IMR-90 (cell line): ENCODE data around the gene DPF3. TPM values are rescaled to one million over a fixed set of nuclear protein-coding genes. Genes with fewer than 3 reads are reported as not detected.
A peak's percentile ranks its signal among the peaks of the same experiment; 100 is the strongest.

Source experiments
- ATAC-seq: fragments of 200-7000 bp; cut with Tn5 transposase; 2 replicates; pipeline ENCODE4 v1.9.1; 2020; ENCODE audit warnings: low read depth, mild to moderate bottlenecking, moderate library complexity
- BruUV-seq: library from RNA; stranded (reverse); fragments of 400-500 nt; replicated peaks from 2 replicates; lab custom pipeline; 2021; lab: Mats Ljungman, UMichigan
- CTCF ChIA-PET: fragments of 300-600 bp; formaldehyde crosslinking; extraction: SDS; loops from one replicate; lab custom pipeline; 2021; ENCODE audit warnings: antibody characterized with exemption; lab: Yijun Ruan, JAX
- POLR2A ChIA-PET: fragments of 300-600 bp; sonication (Branson Sonifier 250); formaldehyde crosslinking; loops from one replicate; lab custom pipeline; 2022; ENCODE audit warnings: antibody characterized with exemption; ENCODE audit not compliant: unreplicated experiment; lab: Charles Lee
- DNase-seq: peaks from one replicate; pipeline ENCODE4 v3.0.0; 2013
- H2AFZ ChIP-seq: replicated peaks from 2 replicates; pipeline ENCODE3; 2013; ENCODE audit warnings: low read length, mild to moderate bottlenecking; ENCODE audit not compliant: poor library complexity
- H2AK5ac ChIP-seq: 2 replicates; pipeline ENCODE4 v1.6.1; 2013; ENCODE audit warnings: low read depth, low read length, inconsistent platforms
- H2AK9ac ChIP-seq: replicated peaks from 2 replicates; pipeline ENCODE3; 2013; ENCODE audit warnings: mild to moderate bottlenecking, low read depth, low read length, moderate library complexity; ENCODE audit not compliant: poor library complexity
- H2BK120ac ChIP-seq: 2 replicates; pipeline ENCODE4 v1.6.1; 2013; ENCODE audit warnings: low read depth, low read length, inconsistent platforms
- H2BK15ac ChIP-seq: 3 replicates; pipeline ENCODE4 v1.6.1; 2013; ENCODE audit warnings: low read depth, low read length, inconsistent platforms
- H2BK20ac ChIP-seq: 2 replicates; pipeline ENCODE4 v1.6.1; 2013; ENCODE audit warnings: low read depth, mild to moderate bottlenecking, inconsistent platforms, low read length, moderate library complexity
- H2BK5ac ChIP-seq: 2 replicates; pipeline ENCODE4 v1.6.1; 2013; ENCODE audit warnings: mild to moderate bottlenecking, low read depth, low read length, inconsistent platforms; ENCODE audit not compliant: poor library complexity, severe bottlenecking
- H3K14ac ChIP-seq: replicated peaks from 2 replicates; pipeline ENCODE4 v1.6.1; 2013; ENCODE audit warnings: low read depth, low read length, inconsistent platforms
- H3K18ac ChIP-seq: 2 replicates; pipeline ENCODE4 v1.6.1; 2013; ENCODE audit warnings: low read depth, low read length, control low read depth
- H3K23ac ChIP-seq: 2 replicates; pipeline ENCODE4 v1.6.1; 2013; ENCODE audit warnings: low read depth, low read length, inconsistent platforms
- H3K27ac ChIP-seq: 2 replicates; pipeline ENCODE4 v1.5.1; 2013; ENCODE audit warnings: mild to moderate bottlenecking, control low read depth, low read length; ENCODE audit not compliant: insufficient read depth
- H3K27me3 ChIP-seq: 2 replicates; pipeline ENCODE4 v1.6.1; 2013; ENCODE audit warnings: low read length; ENCODE audit not compliant: control insufficient read depth, insufficient read depth
- H3K36me3 ChIP-seq: 2 replicates; pipeline ENCODE4 v1.6.1; 2013; ENCODE audit warnings: low read length, mixed read lengths; ENCODE audit not compliant: control insufficient read depth, insufficient read depth
- H3K4ac ChIP-seq: 2 replicates; pipeline ENCODE4 v1.6.1; 2013; ENCODE audit warnings: low read depth, low read length, inconsistent platforms
- H3K4me1 ChIP-seq: 2 replicates; pipeline ENCODE4 v1.6.1; 2013; ENCODE audit warnings: low read length, mixed read lengths; ENCODE audit not compliant: control insufficient read depth, insufficient read depth
- H3K4me2 ChIP-seq: 2 replicates; pipeline ENCODE4 v1.6.1; 2013; ENCODE audit warnings: low read depth, mild to moderate bottlenecking, control low read depth, low read length, moderate library complexity
- H3K4me3 ChIP-seq: 2 replicates; pipeline ENCODE4 v1.5.1; 2013; ENCODE audit warnings: low read depth, mild to moderate bottlenecking, control low read depth, low read length, moderate library complexity; ENCODE audit not compliant: insufficient read depth
- H3K56ac ChIP-seq: 2 replicates; pipeline ENCODE4 v1.6.1; 2013; ENCODE audit warnings: low read length, inconsistent platforms; ENCODE audit not compliant: insufficient read depth; ENCODE audit errors: extremely low read depth
- H3K79me1 ChIP-seq, 2 experiments: 2 replicates each; pipeline ENCODE4 v1.6.1; 2013; ENCODE audit warnings: low read length in 2 of 2, inconsistent platforms in 1 of 2, low read depth in 1 of 2
- H3K9ac ChIP-seq: 2 replicates; pipeline ENCODE4 v1.6.1; 2013; ENCODE audit warnings: low read depth, low read length, control low read depth
- H3K9me1 ChIP-seq: 2 replicates; pipeline ENCODE4 v1.6.1; 2013; ENCODE audit warnings: low read length, inconsistent platforms; ENCODE audit not compliant: insufficient read depth
- H3K9me3 ChIP-seq: 2 replicates; pipeline ENCODE4 v1.6.1; 2013; ENCODE audit warnings: low read length; ENCODE audit not compliant: control insufficient read depth, insufficient read depth
- H4K20me1 ChIP-seq: 2 replicates; pipeline ENCODE4 v1.6.1; 2013; ENCODE audit warnings: low read length, inconsistent platforms; ENCODE audit not compliant: insufficient read depth
- H4K5ac ChIP-seq: 2 replicates; pipeline ENCODE4 v1.6.1; 2013; ENCODE audit warnings: mild to moderate bottlenecking, low read depth, low read length, control low read depth
- H4K8ac ChIP-seq, 2 experiments: 2 replicates each; pipeline ENCODE4 v1.6.1; 2013; ENCODE audit warnings: low read depth in 2 of 2, low read length in 2 of 2, control low read depth in 1 of 2, inconsistent platforms in 1 of 2
- H4K91ac ChIP-seq: 2 replicates; pipeline ENCODE4 v1.6.1; 2013; ENCODE audit warnings: low read depth, low read length, inconsistent platforms; ENCODE audit not compliant: insufficient read depth
- RAD21 ChIP-seq: IDR thresholded peaks from 2 replicates; pipeline ENCODE4 v1.6.1; 2012; ENCODE audit warnings: low read length, improper control_type of control experiment
- RFX5 ChIP-seq: IDR thresholded peaks from 2 replicates; pipeline ENCODE4 v1.8.0; 2012; ENCODE audit warnings: low read depth, mild to moderate bottlenecking, low read length, moderate library complexity
- WGBS, 2 experiments: methylation state at CpG; one replicate each; pipeline versions ENCODE4 v1.1.5 to v1.1.7; 2013; ENCODE audit warnings: missing lambda C conversion rate in 2 of 2; ENCODE audit not compliant: insufficient read length in 1 of 2; ENCODE audit errors: extremely low coverage in 2 of 2; 5-methylcytosine and 5-hydroxymethylcytosine counted together
- dilution Hi-C: fragments of 300-500 bp; cut with HindIII; formaldehyde crosslinking; loops from one replicate; pipeline ENCODE4 v1.14.3; 2018; ENCODE audit warnings: low sequenced_read_pairs; ENCODE audit not compliant: unreplicated experiment
- in situ Hi-C: fragments of 300-500 bp; cut with MboI; formaldehyde crosslinking; loops from 3 replicates; pipeline ENCODE4 v1.14.3; 2019; ENCODE audit warnings: low sequenced_read_pairs, inconsistent platforms, mixed read lengths
- intact Hi-C: fragments of 100-400 bp; cut with micrococcal nuclease; formaldehyde crosslinking; loops from 2 replicates; pipeline ENCODE4 v1.10.0; 2022
- polyA plus RNA-seq, 3 experiments: library from polyadenylated mRNA; depleted of rRNA; stranded (reverse); fragments of >200 nt; gene quantifications; 2 replicates each; pipeline ENCODE4 v1.2.3, GENCODE V29; 2012; ENCODE audit warnings: low replicate concordance in 1 of 3
- total RNA-seq: library from RNA; depleted of rRNA; stranded (reverse); fragments of >200 nt; gene quantifications from 2 replicates; pipeline ENCODE4 v1.2.3, GENCODE V29; 2012

Gene DPF3
- total and polyA plus RNA-seq, 2 of the 4 experiments (the other 2 are of a cell fraction) = 30.5 to 32.8 TPM

GRCh38 chr14:72800848-72801370 lies 93.0 kb downstream of the DPF3 start:
- H2AK9ac ChIP-seq = peak overlapping the region; percentile 61
- H3K18ac ChIP-seq = peak overlapping the region; percentile 7; the same call in 1 of the 2 replicates
- ChIA-PET POLR2A (no interaction called here), CTCF (no interaction called here)
- WGBS, 2 experiments = 89% methylated on average over 1 of the region's 4 CpGs; no CpG with 5 or more reads in 1 of the 2 experiments
- DNase-seq (no peak), ATAC-seq (no peak)
- peak overlapping the region; percentile 37; the same call in 1 of the 2 replicates for H2BK120ac ChIP-seq
- peak overlapping the region; percentile 1; the same call in 1 of the 2 replicates for H4K91ac ChIP-seq
- peak overlapping the region; percentile 53 for H2AK5ac ChIP-seq
- intact Hi-C loops = loop anchor here (5.0 kb wide), 1 partner anchor 91 kb away; the partner anchor contains the start of gene DPF3
- H3K36me3 ChIP-seq = 0 out of 2 replicates have a peak, but pooled peaks cover 1% of the 10 kb centered on the region
- H2BK5ac ChIP-seq = peak overlapping the region; percentile 62
- 0 out of 2 replicates have a peak overlapping the region, but pooled peaks have one; percentile 10 for H3K14ac ChIP-seq
- BruUV-seq = no TSS peak
- no peak overlapping the region for H3K4me2 ChIP-seq
- H4K20me1 ChIP-seq = peaks cover 21% of the 10 kb centered on the region
- no peaks in the 10 kb centered on the region for H3K9me3 ChIP-seq
- H3K9me1 ChIP-seq = peaks cover 39% of the 10 kb centered on the region
- no peak overlapping the region for H3K56ac ChIP-seq
- H3K23ac ChIP-seq = no peak overlapping the region
- H3K4ac ChIP-seq = peak overlapping the region; percentile 37
- H2BK20ac ChIP-seq = peak overlapping the region; percentile 21; the same call in 1 of the 2 replicates
- H3K9ac ChIP-seq = no peak overlapping the region
- H4K8ac ChIP-seq = peak overlapping the region in 1 of 2 experiments; percentile 22; a peak in 2 of 4 replicates
- H2AFZ ChIP-seq = no peak overlapping the region
- peak overlapping the region; percentile 8; the same call in 1 of the 3 replicates for H2BK15ac ChIP-seq
- H3K27me3 ChIP-seq = no peaks in the 10 kb centered on the region
- dilution Hi-C loops = no loop called here
- in situ Hi-C loops = no loop called here
- H3K79me1 ChIP-seq = peaks cover 43 to 74% of the 10 kb centered on the region in 2 experiments
- peak overlapping the region; percentile 7; the same call in 1 of the 2 replicates for H4K5ac ChIP-seq
- H3K4me3 ChIP-seq = no peak overlapping the region
- H3K27ac ChIP-seq = peak overlapping the region; percentile 18; the same call in 1 of the 2 replicates
- no peak for TF ChIP-seq RFX5
- no peak for TF ChIP-seq RAD21
- peaks cover 23% of the 10 kb centered on the region for H3K4me1 ChIP-seq
